Measurements from ENCODE around the gene CDCA8. TPM values are rescaled to one million over a fixed set of nuclear protein-coding genes. Genes with fewer than 3 reads are reported as not detected.

The CDCA8 gene
- total RNA-seq, 1 experiment from 2014 or later: 34.5 TPM

GRCh38 chr1:37748565-37748964 is 56.2 kb downstream of the CDCA8 start:
- Mint-ChIP-seq H3K36me3 (ENCODE audit: insufficient read depth, unreplicated experiment) (peaks cover 22% of the 10 kb centered on the region), H3K4me1 (ENCODE audit: low read depth, unreplicated experiment) (no peaks in the 10 kb centered on the region), H3K4me3 (ENCODE audit: low read depth, unreplicated experiment) (no peak overlapping the region), H3K27ac (ENCODE audit: unreplicated experiment) (no peak overlapping the region), H3K9me3 (ENCODE audit: low read depth, unreplicated experiment) (peaks cover 3% of the 10 kb centered on the region), H3K27me3 (ENCODE audit: unreplicated experiment) (no peaks in the 10 kb centered on the region)
- intact Hi-C loops (cut with micrococcal nuclease; ENCODE audit: unreplicated experiment): no loop called here
- CTCF ChIA-PET: no interaction called here
- DNase-seq: no peak
- TF ChIP-seq, protein P1, sequence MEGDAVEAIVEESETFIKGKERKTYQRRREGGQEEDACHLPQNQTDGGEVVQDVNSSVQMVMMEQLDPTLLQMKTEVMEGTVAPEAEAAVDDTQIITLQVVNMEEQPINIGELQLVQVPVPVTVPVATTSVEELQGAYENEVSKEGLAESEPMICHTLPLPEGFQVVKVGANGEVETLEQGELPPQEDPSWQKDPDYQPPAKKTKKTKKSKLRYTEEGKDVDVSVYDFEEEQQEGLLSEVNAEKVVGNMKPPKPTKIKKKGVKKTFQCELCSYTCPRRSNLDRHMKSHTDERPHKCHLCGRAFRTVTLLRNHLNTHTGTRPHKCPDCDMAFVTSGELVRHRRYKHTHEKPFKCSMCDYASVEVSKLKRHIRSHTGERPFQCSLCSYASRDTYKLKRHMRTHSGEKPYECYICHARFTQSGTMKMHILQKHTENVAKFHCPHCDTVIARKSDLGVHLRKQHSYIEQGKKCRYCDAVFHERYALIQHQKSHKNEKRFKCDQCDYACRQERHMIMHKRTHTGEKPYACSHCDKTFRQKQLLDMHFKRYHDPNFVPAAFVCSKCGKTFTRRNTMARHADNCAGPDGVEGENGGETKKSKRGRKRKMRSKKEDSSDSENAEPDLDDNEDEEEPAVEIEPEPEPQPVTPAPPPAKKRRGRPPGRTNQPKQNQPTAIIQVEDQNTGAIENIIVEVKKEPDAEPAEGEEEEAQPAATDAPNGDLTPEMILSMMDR (IDR thresholded peaks at IDR 0.05; ENCODE audit: unreplicated experiment): no peak
- no TSS peak for BruUV-seq (replicated peaks)

DNA sequence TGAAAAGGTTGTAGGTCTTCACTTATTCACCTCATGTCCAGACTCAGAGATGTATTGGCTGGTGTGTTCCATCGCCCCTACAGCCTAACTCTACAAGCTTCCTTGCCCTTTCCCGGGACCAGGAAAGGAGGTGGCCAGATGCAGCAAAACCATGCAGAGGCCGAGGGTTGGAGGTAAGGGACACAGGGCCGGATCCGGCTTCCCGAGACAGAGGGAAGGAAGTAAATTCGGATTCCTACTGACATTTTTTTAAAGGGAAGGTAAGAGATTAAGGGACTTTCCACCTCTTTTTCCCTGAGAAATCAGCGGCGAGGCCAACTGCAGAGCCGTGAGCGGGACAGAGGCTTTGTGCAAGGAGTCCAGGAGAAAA is 59.9 kb downstream of the CDCA8 start:
- no peaks in the 10 kb centered on the region for H3K4me1 Mint-ChIP-seq (ENCODE audit: low read depth, unreplicated experiment)
- intact Hi-C loops (cut with micrococcal nuclease; ENCODE audit: unreplicated experiment): no loop called here
- DNase-seq: peak; percentile 12

DNA sequence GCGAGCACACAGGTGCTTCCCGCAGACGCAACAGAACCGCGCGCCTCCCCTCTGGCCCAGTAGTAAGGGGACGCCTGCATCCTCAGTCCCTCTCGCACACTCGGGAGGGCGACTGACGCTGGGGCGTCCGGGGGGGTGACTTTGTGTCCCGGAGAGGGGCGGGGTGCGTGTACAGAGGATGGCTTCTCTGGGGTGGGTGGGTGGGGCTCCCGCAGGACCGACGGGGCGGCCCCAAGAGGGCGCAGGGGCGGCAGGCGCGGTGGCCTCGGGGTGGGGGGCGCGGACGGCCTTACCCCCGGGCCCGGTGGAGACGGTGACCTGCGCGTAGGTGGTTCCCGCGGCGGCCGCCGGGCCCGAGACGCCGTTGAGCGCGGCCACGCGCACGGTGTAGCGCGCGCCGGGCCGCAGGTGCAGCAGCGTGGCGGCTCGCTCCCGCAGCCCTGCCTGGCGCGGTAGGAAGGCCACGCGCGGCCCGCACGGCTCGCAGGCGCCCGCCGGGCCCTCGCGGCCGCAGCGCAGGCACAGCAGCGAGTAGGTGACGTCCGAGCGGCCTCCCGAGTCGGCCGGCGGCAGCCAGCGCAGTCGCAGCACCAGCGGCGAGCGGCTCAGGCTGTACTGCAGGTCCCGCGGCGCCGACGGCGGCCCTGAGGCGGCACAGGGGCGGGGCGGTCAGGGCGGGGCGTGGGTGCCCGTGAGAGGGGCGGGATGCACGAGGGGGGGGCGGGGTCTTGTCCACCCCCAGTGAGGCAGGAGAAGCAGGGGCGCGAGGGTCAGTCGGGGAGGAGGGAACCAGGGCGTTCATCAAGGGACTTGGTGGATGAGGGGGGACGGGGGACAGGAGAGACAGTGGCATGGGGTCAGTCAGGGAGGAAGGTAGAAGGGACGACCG is 60.5 kb downstream of the CDCA8 start:
- intact Hi-C loops (cut with micrococcal nuclease; ENCODE audit: unreplicated experiment): no loop called here
- CTCF ChIA-PET: no interaction called here
- Mint-ChIP-seq H3K9me3 (ENCODE audit: low read depth, unreplicated experiment) (no peaks in the 10 kb centered on the region), H3K4me1 (ENCODE audit: low read depth, unreplicated experiment) (no peaks in the 10 kb centered on the region), H3K36me3 (ENCODE audit: insufficient read depth, unreplicated experiment) (peaks cover 22% of the 10 kb centered on the region), H3K4me3 (ENCODE audit: low read depth, unreplicated experiment) (peak overlapping the region; percentile 81), H3K27ac (ENCODE audit: unreplicated experiment) (peak overlapping the region; percentile 50), H3K27me3 (ENCODE audit: unreplicated experiment) (no peaks in the 10 kb centered on the region)
- BruUV-seq (replicated peaks): no TSS peak
- TF ChIP-seq, protein P1 (IDR thresholded peaks at IDR 0.05; ENCODE audit: unreplicated experiment): no peak
- peak; percentile 74 for DNase-seq

More for the DNA sequence above, 59.9 kb downstream of the CDCA8 start:
- CTCF ChIA-PET: no interaction called here
- no peaks in the 10 kb centered on the region for H3K9me3 Mint-ChIP-seq (ENCODE audit: low read depth, unreplicated experiment)
- H3K4me3 Mint-ChIP-seq (ENCODE audit: low read depth, unreplicated experiment): peak overlapping the region; percentile 81
- H3K36me3 Mint-ChIP-seq (ENCODE audit: insufficient read depth, unreplicated experiment): peaks cover 22% of the 10 kb centered on the region
- no TSS peak for BruUV-seq (replicated peaks)
- TF ChIP-seq, protein P1 (IDR thresholded peaks at IDR 0.05; ENCODE audit: unreplicated experiment): no peak
- H3K27me3 Mint-ChIP-seq (ENCODE audit: unreplicated experiment): no peaks in the 10 kb centered on the region
- peak overlapping the region; percentile 50 for H3K27ac Mint-ChIP-seq (ENCODE audit: unreplicated experiment)

- CTCF ChIA-PET: no interaction called here
- Mint-ChIP-seq H3K27ac (ENCODE audit: unreplicated experiment) (no peak overlapping the region), H3K9me3 (ENCODE audit: low read depth, unreplicated experiment) (no peaks in the 10 kb centered on the region), H3K4me3 (ENCODE audit: low read depth, unreplicated experiment) (peak overlapping the region; percentile 81), H3K4me1 (ENCODE audit: low read depth, unreplicated experiment) (no peaks in the 10 kb centered on the region), H3K36me3 (ENCODE audit: insufficient read depth, unreplicated experiment) (peaks cover 22% of the 10 kb centered on the region), H3K27me3 (ENCODE audit: unreplicated experiment) (no peaks in the 10 kb centered on the region)
- intact Hi-C loops (cut with micrococcal nuclease; ENCODE audit: unreplicated experiment): no loop called here
- TF ChIP-seq, protein P1 (IDR thresholded peaks at IDR 0.05; ENCODE audit: unreplicated experiment): no peak
- no peak for DNase-seq
- BruUV-seq (replicated peaks): no TSS peak
Observed at GRCh38 chr1:37753473-37754321, 61.4 kb downstream of the CDCA8 start.
